ENCODE measurements around the gene PTPRCAP. TPM values are rescaled to one million over a fixed set of nuclear protein-coding genes. Genes with fewer than 3 reads are reported as not detected.

The PTPRCAP gene
- total and polyA plus RNA-seq, 4 donors = 8.8 to 19.0 (median 12.3) TPM

DNA sequence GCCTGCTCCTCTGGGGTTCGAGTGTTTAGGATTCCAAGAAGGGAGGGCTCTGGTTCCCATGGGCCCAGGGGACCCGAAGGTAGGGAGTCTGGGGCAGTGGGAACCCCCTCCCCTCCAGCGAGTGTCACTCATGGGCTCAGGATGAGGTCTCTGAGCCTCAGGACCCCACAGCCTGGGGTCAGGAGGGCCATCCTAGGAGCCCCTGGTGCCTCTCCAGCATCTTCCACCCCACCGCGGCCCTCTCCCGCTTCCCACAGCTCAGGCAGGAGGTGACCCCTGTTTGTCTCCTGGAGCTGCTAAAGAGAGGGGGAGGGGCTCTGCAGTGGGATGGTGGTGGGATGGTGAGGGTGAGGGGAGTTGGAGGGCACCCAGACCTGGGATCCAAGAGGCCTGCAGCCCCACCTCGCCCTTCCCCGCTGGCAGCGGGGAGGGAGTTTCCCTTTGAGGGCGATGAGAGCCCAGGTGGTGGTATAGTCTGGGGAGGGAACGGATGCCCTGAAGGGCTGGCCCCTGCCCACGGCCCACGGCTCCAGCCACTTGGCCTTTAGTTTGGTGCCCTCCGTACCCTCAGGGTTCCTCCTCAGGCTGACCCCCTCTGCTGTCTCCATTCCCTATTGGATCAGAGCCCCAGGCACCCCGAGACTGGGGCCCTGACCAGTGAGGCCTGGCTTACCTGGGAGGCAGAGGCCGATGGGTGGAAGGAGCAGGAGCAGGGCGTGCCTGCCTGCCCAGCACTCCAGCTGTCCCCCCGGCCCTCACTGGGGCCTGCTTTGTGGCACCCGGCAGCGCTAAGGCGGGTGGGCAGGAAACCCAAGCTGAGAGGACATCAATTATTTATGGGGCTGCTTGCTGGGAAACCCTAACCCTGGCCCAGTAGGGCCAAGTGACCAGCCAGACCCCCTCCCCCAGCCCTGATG, 16.6 kb upstream of the PTPRCAP start:
- H3K9ac ChIP-seq (ENCODE audit: insufficient read depth in 1 of 2, low read length in 2 of 2) = no peak overlapping the region
- no peaks in the 10 kb centered on the region for H3K4me1 ChIP-seq (ENCODE audit: control insufficient read depth in 5 of 5, insufficient read depth in 5 of 5, low read length in 5 of 5)
- H3K9me3 ChIP-seq (ENCODE audit: control insufficient read depth in 4 of 4, insufficient read depth in 3 of 4, low read length in 3 of 4) = no peaks in the 10 kb centered on the region
- no peaks in the 10 kb centered on the region for H3K36me3 ChIP-seq (ENCODE audit: control insufficient read depth in 4 of 4, insufficient read depth in 4 of 4, low read length in 4 of 4)
- TF ChIP-seq CTCF (IDR thresholded peaks at IDR 0.05; ENCODE audit: control extremely low read depth, extremely low read depth) = no peak
- no peak overlapping the region for H3K4me3 ChIP-seq
- 87 to 88% methylated on average over 18 to 21 of the region's 21 CpGs for WGBS, 2 donors
- ATAC-seq (ENCODE audit: insufficient read depth, low FRiP score) = no peak
- no peak for DNase-seq
- no peaks in the 10 kb centered on the region for H3K27me3 ChIP-seq (ENCODE audit: control insufficient read depth in 3 of 3, insufficient read depth in 3 of 3, low read length in 2 of 3)
- H3K27ac ChIP-seq (ENCODE audit: low read depth in 1 of 2, low read length in 1 of 2) = no peak overlapping the region

DNA sequence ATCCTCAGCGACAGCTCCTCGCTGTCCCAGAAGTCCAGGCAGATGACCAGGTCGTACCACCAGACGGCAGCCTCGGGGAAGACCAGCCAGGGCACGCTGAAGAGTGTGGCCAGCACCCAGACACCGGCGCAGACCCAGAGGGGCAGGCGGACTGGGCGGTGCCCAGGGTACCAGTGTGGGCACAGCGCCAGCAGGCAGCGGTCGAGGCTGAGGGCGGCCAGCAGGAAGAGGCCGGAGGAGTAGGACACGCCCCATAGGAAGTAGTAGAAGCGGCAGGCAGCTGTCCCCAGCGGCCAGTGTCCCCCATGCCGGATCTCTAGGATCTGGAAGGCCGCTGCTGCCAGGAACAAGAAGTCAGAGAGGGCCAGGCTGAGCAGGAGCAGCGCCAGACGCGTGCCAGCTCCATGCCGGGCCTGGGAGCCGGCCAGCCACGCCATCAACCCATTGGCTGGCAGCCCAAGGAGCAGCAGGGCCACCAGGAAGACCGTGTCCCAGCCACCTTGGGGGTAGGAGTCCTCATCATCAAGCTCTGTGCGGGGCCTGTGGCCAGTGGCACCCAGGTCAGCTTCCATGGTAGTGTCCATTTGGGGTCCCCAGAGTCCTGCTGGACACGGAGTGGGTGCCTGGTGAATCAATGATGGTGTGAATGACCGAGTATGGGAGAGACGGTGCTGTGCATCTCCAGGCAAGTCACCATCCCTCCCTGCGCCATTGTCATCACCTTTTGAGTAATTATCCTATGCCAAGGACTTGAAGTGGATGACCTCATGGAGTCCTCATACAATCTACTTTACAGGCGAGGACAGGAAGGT, 14.9 kb upstream of the PTPRCAP start, which contains the start of gene GPR152:
Gene GPR152 (minus strand): TSS at position 589 of the 812 bp plus-strand sequence. CDS start 5 bp downstream, at position 584.
- H3K9me3 ChIP-seq (ENCODE audit: control insufficient read depth in 4 of 4, insufficient read depth in 3 of 4, low read length in 3 of 4) = no peaks in the 10 kb centered on the region
- TF ChIP-seq CTCF (IDR thresholded peaks at IDR 0.05; ENCODE audit: control extremely low read depth, extremely low read depth) = no peak
- H3K4me3 ChIP-seq = no peak within 1 kb of the TSS
- H3K27me3 ChIP-seq (ENCODE audit: control insufficient read depth in 3 of 3, insufficient read depth in 3 of 3, low read length in 2 of 3) = no peaks in the 10 kb centered on the region
- H3K4me1 ChIP-seq (ENCODE audit: control insufficient read depth in 5 of 5, insufficient read depth in 5 of 5, low read length in 5 of 5) = no peaks in the 10 kb centered on the region
- peak within 1 kb of the TSS in 1 of 2 donors; percentile 48 for H3K27ac ChIP-seq (ENCODE audit: low read depth in 1 of 2, low read length in 1 of 2)
- H3K9ac ChIP-seq (ENCODE audit: insufficient read depth in 1 of 2, low read length in 2 of 2) = no peak within 1 kb of the TSS
- DNase-seq (no peak), ATAC-seq (ENCODE audit: insufficient read depth, low FRiP score) (no peak)
- WGBS, 2 donors = 69 to 91% methylated on average over 33 of the region's 33 CpGs
- no peaks in the 10 kb centered on the region for H3K36me3 ChIP-seq (ENCODE audit: control insufficient read depth in 4 of 4, insufficient read depth in 4 of 4, low read length in 4 of 4)

DNA sequence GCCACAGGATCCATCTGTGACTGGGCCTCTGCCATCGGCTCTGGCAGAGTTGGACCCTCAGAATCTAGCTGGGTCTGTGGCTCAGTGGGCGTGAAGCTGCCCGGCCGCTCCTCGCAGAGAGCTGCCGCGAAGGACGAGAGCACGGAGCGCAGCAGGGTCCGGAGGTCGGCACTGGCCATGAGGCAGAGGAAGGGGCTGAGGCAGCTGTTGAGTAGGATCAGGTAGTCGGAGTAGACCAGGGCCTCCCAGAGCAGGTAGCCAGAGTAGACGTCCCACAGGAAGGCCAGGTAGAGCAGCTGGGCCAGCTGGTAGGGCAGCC, 14.1 kb upstream of the PTPRCAP start:
- DNase-seq (no peak), ATAC-seq (ENCODE audit: insufficient read depth, low FRiP score) (no peak)

More for the DNA sequence above, 14.1 kb upstream of the PTPRCAP start:
- H3K27me3 ChIP-seq (ENCODE audit: control insufficient read depth in 3 of 3, insufficient read depth in 3 of 3, low read length in 2 of 3) = no peaks in the 10 kb centered on the region
- no peak for TF ChIP-seq CTCF (IDR thresholded peaks at IDR 0.05; ENCODE audit: control extremely low read depth, extremely low read depth)
- WGBS, 2 donors = 93 to 96% methylated on average over 14 of the region's 14 CpGs
- no peaks in the 10 kb centered on the region for H3K36me3 ChIP-seq (ENCODE audit: control insufficient read depth in 4 of 4, insufficient read depth in 4 of 4, low read length in 4 of 4)
- H3K4me1 ChIP-seq (ENCODE audit: control insufficient read depth in 5 of 5, insufficient read depth in 5 of 5, low read length in 5 of 5) = no peaks in the 10 kb centered on the region
- peak overlapping the region in 1 of 2 donors; percentile 48 for H3K27ac ChIP-seq (ENCODE audit: low read depth in 1 of 2, low read length in 1 of 2)
- no peaks in the 10 kb centered on the region for H3K9me3 ChIP-seq (ENCODE audit: control insufficient read depth in 4 of 4, insufficient read depth in 3 of 4, low read length in 3 of 4)
- no peak overlapping the region for H3K4me3 ChIP-seq
- no peak overlapping the region for H3K9ac ChIP-seq (ENCODE audit: insufficient read depth in 1 of 2, low read length in 2 of 2)
